Heart right ventricle (tissue), 16 donors: ENCODE results near the gene TEX48. TPM values are rescaled to one million over a fixed set of nuclear protein-coding genes. Genes with fewer than 3 reads are reported as not detected.

ENCODE experiments used
- ATAC-seq, 8 donors: fragments of 200-7000 bp; cut with Tn5 transposase; one replicate each; pipeline ENCODE4 v1.9.1; 2020; ENCODE audit warnings: mild to moderate bottlenecking in 8 of 8, moderate library complexity in 8 of 8, moderate number of reproducible peaks in 1 of 8
- DNase-seq, 2 donors: peaks; one replicate each; pipeline ENCODE4 v3.0.0-alpha.2; 2020
- H3K27ac ChIP-seq, 10 donors: fragments of 200-600 bp; sonication (generic) in 2 of 10; one replicate each; pipeline versions ENCODE4 v1.5.0 to v1.8.0; 2020 to 2022; ENCODE audit warnings: mild to moderate bottlenecking in 3 of 10
- H3K27me3 ChIP-seq, 7 donors: fragments of 200-600 bp; one replicate each; pipeline ENCODE4 v1.8.0; 2021 to 2022; ENCODE audit warnings: mild to moderate bottlenecking in 2 of 7
- H3K36me3 ChIP-seq, 9 donors: fragments of 200-600 bp; sonication (generic) in 1 of 9; one replicate each; pipeline versions ENCODE4 v1.5.0 to v1.8.0; 2020 to 2022; ENCODE audit warnings: mild to moderate bottlenecking in 2 of 9
- H3K4me1 ChIP-seq, 9 donors: fragments of 200-600 bp; sonication (generic) in 1 of 9; one replicate each; pipeline versions ENCODE4 v1.5.0 to v1.8.0; 2020 to 2022; ENCODE audit warnings: mild to moderate bottlenecking in 4 of 9
- H3K4me3 ChIP-seq, 10 donors: fragments of 200-600 bp; sonication (generic) in 2 of 10; one replicate each; pipeline versions ENCODE4 v1.5.0 to v1.8.0; 2020 to 2022; ENCODE audit warnings: mild to moderate bottlenecking in 7 of 10, moderate library complexity in 2 of 10
- H3K9me3 ChIP-seq, 11 donors: fragments of 200-600 bp in 10 of 11; sonication (generic) in 2 of 11; one replicate each; pipeline versions ENCODE4 v1.5.0 to v1.8.0; 2013 to 2022; ENCODE audit warnings: mild to moderate bottlenecking in 2 of 11, control low read depth in 1 of 11, moderate library complexity in 1 of 11
- CTCF ChIP-seq, 9 donors: fragments of 200-600 bp; sonication (generic) in 2 of 9; IDR thresholded peaks; one replicate each; pipeline versions ENCODE4 v1.5.0 to v1.8.0; 2021 to 2022; ENCODE audit warnings: antibody characterized with exemption in 9 of 9, mild to moderate bottlenecking in 5 of 9, moderate library complexity in 1 of 9
- WGBS, 2 donors: extraction: QIAGEN DNeasy Blood & Tissue Kit; methylation state at CpG; one replicate each; pipeline ENCODE4 v1.1.7; 2013; ENCODE audit warnings: inconsistent platforms in 1 of 2; 5-methylcytosine and 5-hydroxymethylcytosine counted together
- intact Hi-C, 10 donors: fragments of 100-400 bp; cut with DNase I; formaldehyde crosslinking; loops; one replicate each; pipeline versions ENCODE4 v1.11.1 to v1.14.2; 2022
- polyA plus RNA-seq, 2 donors: library from polyadenylated mRNA; stranded (reverse); fragments of 200-250 nt; gene quantifications; one replicate each; pipeline ENCODE4 v1.2.3, GENCODE V29; 2013
- total RNA-seq, 10 donors: library from RNA; stranded (reverse); fragmentation: NEBNext Ultra II Directional in 3 of 10; extraction: Animal tissue kit (Norgen Biotek cat#: 25700) in 3 of 10; gene quantifications; one replicate each; pipeline versions ENCODE4 v1.2.1 to v1.2.4, GENCODE V29; 2021 to 2023
- donor health status: Arrhythmogenic right ventricular cardiomyopathy.
- donor health status: ischemic (EF 13 %, LVEDD 7.1; RV severe dilation, severe dysfunction).
- donor health status: healthy with polysubstance abuse.
- donor health status: DM: no; HTN: yes; CAD: no.
- donor health status: DM: no; HTN: no; CAD: no.
- donor health status: ischemic (EF 25% LVEDD 6.9; RV normal size, moderate dysfunction).
- donor health status: ischemic (EF 25% LVEDD 5.7; RV mildly dilated, moderate dysfunction).
- donor health status: healthy.
- donor health status: DM: yes; HTN: yes; CAD: no.
- donor health status: Ischemic cardiomyopathy.
- donor health status: ischemic (EF 35%, LVEDD 5.7; RV mildly dilated, moderate dysfunction).
- donor health status: nonischemic (EF 11% LVEDD 7.7; RV severe dilation, severe dysfunction).
- donor health status: DM: yes; HTN: yes; CAD: no.
- donor health status: PGD.
- donor health status: ischemic (EF 29% LVEDD 5.4; RV normal size, mild dysfunction).
- donor health status: nonischemic (EF 23%, LVEDD 6.1; RV moderate dilation, normal function).

Gene TEX48
- total and polyA plus RNA-seq, 12 donors: not detected

- 78 to 81% methylated on average over 8 of the region's 8 CpGs for WGBS, 2 donors
- Histone ChIP-seq H3K27me3 (peaks cover 0 to 40% (median 24%) of the 10 kb centered on the region in 7 donors), H3K36me3 (no peaks in the 10 kb centered on the region), H3K9me3 (no peaks in the 10 kb centered on the region), H3K4me1 (peaks cover 0 to 7% (median 0%) of the 10 kb centered on the region in 9 donors), H3K4me3 (no peak overlapping the region), H3K27ac (no peak overlapping the region)
- no peak for TF ChIP-seq CTCF (IDR thresholded peaks at IDR 0.05)
- DNase-seq: no peak
- intact Hi-C loops: loop anchor here in 3 of 10 donors (5.0 to 10.0 kb wide), 3 partner anchors 227 to 844 kb away; no protein-coding TSS in a partner anchor
- ATAC-seq: no peak
Measured at GRCh38 chr9:114680259-114681001, 1.6 kb downstream of the TEX48 start.

GRCh38 chr9:114678795-114679194 lies 3.2 kb downstream of the TEX48 start:
- intact Hi-C loops: loop anchor here in 3 of 10 donors (5.0 to 10.0 kb wide), 4 partner anchors 226 to 846 kb away; no protein-coding TSS in a partner anchor
- ATAC-seq (no peak), DNase-seq (no peak)
- Histone ChIP-seq H3K9me3 (no peaks in the 10 kb centered on the region), H3K4me1 (peaks cover 0 to 7% (median 0%) of the 10 kb centered on the region in 9 donors), H3K36me3 (no peaks in the 10 kb centered on the region), H3K27me3 (peaks cover 0 to 44% (median 24%) of the 10 kb centered on the region in 7 donors), H3K27ac (no peak overlapping the region), H3K4me3 (no peak overlapping the region)
- no peak for TF ChIP-seq CTCF (IDR thresholded peaks at IDR 0.05)

GRCh38 chr9:114678130-114678529 lies 3.9 kb downstream of the TEX48 start:
- ATAC-seq: no peak

GRCh38 chr9:114677418-114677817 lies 4.6 kb downstream of the TEX48 start:
- Histone ChIP-seq H3K27me3 (peaks cover 0 to 44% (median 24%) of the 10 kb centered on the region in 7 donors), H3K27ac (no peak overlapping the region), H3K9me3 (no peaks in the 10 kb centered on the region), H3K36me3 (no peaks in the 10 kb centered on the region), H3K4me3 (no peak overlapping the region), H3K4me1 (peaks cover 0 to 7% (median 0%) of the 10 kb centered on the region in 9 donors)
- ATAC-seq (no peak), DNase-seq (no peak)
- 35 to 37% methylated on average over 3 of the region's 3 CpGs for WGBS, 2 donors
- intact Hi-C loops: loop anchor here in 3 of 10 donors (5.0 to 10.0 kb wide), 4 partner anchors 227 to 847 kb away; no protein-coding TSS in a partner anchor
- no peak for TF ChIP-seq CTCF (IDR thresholded peaks at IDR 0.05)

More at GRCh38 chr9:114678130-114678529, 3.9 kb downstream of the TEX48 start:
- no peaks in the 10 kb centered on the region for H3K9me3 ChIP-seq
- intact Hi-C loops: loop anchor here in 3 of 10 donors (5.0 to 10.0 kb wide), 4 partner anchors 227 to 847 kb away; no protein-coding TSS in a partner anchor
- DNase-seq: no peak
- no peak overlapping the region for H3K4me3 ChIP-seq
- 76 to 80% methylated on average over 3 of the region's 3 CpGs for WGBS, 2 donors
- H3K4me1 ChIP-seq: peaks cover 0 to 7% (median 0%) of the 10 kb centered on the region in 9 donors
- H3K27ac ChIP-seq: no peak overlapping the region
- no peak for TF ChIP-seq CTCF (IDR thresholded peaks at IDR 0.05)
- H3K27me3 ChIP-seq: peaks cover 0 to 44% (median 24%) of the 10 kb centered on the region in 7 donors
- H3K36me3 ChIP-seq: no peaks in the 10 kb centered on the region
